AG04449 (cell line): Measurements from ENCODE around the gene GOLT1A.

Experiments used
- CTCF ChIA-PET: fragments of 350-600 bp; formaldehyde crosslinking; extraction: SDS; loops from one replicate; lab custom pipeline; 2021; ENCODE audit warnings: antibody characterized with exemption; lab: Yijun Ruan, JAX
- POLR2A ChIA-PET: fragments of 400-600, 350-600 bp; formaldehyde crosslinking; extraction: SDS; loops from one replicate; lab custom pipeline; 2020; ENCODE audit warnings: antibody characterized with exemption, inconsistent platforms; lab: Yijun Ruan, JAX
- DNase-seq: peaks from one replicate; pipeline ENCODE4 v3.0.0-alpha.2; 2010; ENCODE audit warnings: low read depth, low spot score
- H3K4me3 ChIP-seq: 2 replicates; pipeline ENCODE4 v1.5.1; 2011; ENCODE audit warnings: low read depth, mild to moderate bottlenecking, control low read depth, low read length
- TF ChIP-seq, protein P1 (sequence below): IDR thresholded peaks from one replicate; pipeline ENCODE4 v1.5.1; 2011; ENCODE audit warnings: mild to moderate bottlenecking, moderate library complexity, low read length, control low read depth, inconsistent platforms; ENCODE audit not compliant: insufficient read depth; ENCODE audit errors: missing control alignments

The GOLT1A gene

DNA sequence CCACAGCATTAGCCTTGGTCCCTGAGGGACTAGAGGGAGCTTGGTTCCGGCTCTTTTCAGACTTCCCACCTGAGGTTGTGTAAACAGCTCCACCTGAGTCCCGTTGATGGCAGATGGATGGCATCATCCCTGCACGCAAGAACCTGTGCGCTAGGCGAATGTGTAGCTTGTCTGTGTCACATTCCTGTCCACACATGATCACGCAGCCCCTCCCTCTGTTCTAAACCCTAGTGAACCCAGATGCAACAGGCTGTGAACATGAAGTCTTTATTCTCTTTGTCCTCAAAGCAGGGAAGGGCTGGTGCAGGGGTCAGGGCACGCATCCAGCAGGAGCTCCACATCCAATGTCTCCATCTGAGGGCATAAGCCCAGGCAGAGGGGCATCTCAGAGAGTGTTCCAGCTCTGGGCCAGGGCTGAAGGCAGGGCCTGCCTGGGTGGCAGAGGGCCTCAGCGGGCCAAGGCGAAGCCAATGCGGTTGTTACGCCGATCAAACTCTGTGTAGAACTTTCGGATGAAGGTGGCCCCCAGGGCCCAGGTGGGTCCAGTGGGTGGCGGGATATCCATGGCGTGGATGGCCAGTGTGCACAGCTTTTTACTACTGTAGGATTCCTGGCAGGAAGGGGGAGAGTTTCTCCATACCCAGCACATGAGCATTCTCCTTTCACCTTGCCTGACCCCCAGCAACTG is 59.1 kb downstream of the GOLT1A start:
- TF ChIP-seq, protein P1, sequence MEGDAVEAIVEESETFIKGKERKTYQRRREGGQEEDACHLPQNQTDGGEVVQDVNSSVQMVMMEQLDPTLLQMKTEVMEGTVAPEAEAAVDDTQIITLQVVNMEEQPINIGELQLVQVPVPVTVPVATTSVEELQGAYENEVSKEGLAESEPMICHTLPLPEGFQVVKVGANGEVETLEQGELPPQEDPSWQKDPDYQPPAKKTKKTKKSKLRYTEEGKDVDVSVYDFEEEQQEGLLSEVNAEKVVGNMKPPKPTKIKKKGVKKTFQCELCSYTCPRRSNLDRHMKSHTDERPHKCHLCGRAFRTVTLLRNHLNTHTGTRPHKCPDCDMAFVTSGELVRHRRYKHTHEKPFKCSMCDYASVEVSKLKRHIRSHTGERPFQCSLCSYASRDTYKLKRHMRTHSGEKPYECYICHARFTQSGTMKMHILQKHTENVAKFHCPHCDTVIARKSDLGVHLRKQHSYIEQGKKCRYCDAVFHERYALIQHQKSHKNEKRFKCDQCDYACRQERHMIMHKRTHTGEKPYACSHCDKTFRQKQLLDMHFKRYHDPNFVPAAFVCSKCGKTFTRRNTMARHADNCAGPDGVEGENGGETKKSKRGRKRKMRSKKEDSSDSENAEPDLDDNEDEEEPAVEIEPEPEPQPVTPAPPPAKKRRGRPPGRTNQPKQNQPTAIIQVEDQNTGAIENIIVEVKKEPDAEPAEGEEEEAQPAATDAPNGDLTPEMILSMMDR: no peak
- ChIA-PET CTCF (interaction anchor here (1.1 to 24.4 kb wide), 8 partner anchors 7 to 244 kb away, joined by 4 to 378 read pairs (median 8); partner anchors contain the start of genes GOLT1A, PLEKHA6 and REN), POLR2A (no interaction called here)
- H3K4me3 ChIP-seq: no peak overlapping the region
- no peak for DNase-seq

DNA sequence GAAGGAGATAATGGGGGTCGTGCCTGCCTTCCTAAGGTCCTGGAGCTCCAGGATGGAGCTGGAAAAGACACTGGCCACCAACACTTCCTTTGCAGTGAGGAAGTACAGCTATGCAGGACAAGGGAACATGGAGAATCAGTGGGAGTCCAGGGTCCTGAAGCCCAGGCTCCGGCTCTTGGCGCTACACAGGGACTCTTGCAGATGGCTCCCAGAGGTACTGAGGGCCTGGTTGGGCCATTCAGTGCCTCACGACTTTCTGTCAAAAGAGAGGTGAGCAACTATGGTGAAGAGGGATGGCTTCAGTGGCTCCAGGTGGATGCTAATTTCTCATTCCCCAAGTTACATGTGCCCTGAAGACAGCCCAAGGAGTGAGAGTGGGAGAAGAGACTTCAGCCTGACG is 60.1 kb downstream of the GOLT1A start:
- no peak for DNase-seq
- ChIA-PET POLR2A (no interaction called here), CTCF (interaction anchor here (1.0 to 24.4 kb wide), 7 partner anchors 9 to 293 kb away, joined by 3 to 378 read pairs (median 30); partner anchors contain the start of gene PLEKHA6)
- H3K4me3 ChIP-seq: no peak overlapping the region
- TF ChIP-seq, protein P1: no peak

DNA sequence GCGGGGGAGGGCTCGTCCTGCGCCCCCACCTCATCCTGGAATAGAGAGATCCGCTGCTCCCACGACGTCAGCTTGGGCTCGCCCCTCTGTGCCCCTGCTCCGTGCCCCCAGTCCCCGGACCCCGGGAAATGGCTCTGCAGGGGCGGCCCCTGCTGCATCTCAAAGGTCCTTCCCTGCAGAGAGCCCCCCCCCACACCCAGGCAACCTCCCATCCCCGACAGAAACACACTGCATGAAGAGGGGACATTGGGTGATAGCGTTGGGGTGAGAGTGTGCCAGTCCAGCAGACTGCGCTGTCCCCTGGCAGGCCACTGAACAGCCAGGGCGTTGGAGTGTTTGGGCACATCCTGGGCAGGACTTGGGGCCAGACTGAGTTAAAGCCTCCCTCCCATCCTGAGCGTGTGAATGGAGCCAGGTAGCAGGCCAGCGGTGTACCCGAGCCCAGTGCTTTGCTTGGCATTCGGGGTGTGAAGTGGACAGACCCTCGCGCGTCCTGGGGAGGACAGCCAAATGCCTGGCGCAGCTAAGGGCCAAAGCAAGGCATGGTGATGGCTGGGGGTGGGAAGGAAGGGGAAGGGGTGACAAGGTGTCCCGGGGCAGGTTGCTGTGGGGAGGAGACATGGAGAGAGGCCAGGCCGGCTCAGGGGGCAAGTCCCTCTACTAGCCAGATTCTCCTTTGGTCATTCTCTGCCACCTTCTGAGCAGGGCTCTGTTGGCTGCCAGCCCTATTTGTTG is 61.3 kb downstream of the GOLT1A start:
- no peak for DNase-seq
- ChIA-PET CTCF (interaction anchor here (0.9 to 24.4 kb wide), 10 partner anchors 10 to 292 kb away, joined by 3 to 378 read pairs (median 11); partner anchors contain the start of genes GOLT1A and PLEKHA6), POLR2A (no interaction called here)

DNA sequence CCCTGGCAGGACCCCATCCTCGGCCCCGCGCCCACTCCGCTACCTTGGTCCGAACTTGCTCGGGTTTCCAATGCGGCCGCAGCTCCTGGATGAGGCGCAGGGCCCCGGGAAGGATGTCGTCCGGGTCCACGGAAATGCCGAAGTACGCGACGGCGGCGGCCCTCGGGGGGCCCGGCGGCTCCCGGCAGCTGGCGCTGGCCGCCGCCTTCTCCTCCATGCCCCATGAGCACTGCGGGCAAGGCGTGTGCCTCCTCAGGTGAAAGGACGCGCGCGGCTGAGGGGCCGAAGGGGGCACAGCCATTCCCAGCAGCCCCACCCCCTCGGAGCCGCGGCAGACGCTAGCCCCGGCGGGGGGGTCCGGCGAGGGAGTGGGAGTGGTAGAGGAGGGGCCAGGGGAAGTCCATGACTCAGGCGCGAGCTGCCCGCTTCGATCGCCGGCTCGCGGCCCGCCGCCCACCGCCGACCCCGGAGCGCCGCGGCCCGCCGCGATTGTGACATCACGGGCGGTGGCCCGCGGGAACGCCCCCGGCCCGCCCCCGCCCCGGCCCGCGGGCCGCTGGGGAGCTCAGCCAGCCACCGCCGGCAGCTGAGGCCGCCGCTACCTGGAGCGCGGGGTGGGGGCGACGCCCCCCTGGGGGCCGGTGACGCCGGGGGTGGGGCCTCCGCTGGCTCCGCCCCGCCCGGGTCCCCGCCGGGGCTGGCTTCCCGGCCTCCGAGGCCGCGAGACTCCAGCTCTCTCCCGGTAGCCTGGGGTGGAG is 62.1 kb downstream of the GOLT1A start, which contains the start of gene ETNK2:
ETNK2 (minus strand) TSS at position 493 of the 758 bp plus-strand sequence; CDS start at position 301, 192 bp downstream.
- no peak for DNase-seq
- ChIA-PET POLR2A (no interaction called here), CTCF (interaction anchor here (0.9 to 24.4 kb wide), 9 partner anchors 10 to 282 kb away, joined by 3 to 378 read pairs (median 12); partner anchors contain the start of genes GOLT1A and PLEKHA6)
- peak within 1 kb of the TSS; percentile 66 for H3K4me3 ChIP-seq
- TF ChIP-seq, protein P1: no peak

More for the DNA sequence above, 61.3 kb downstream of the GOLT1A start:
- H3K4me3 ChIP-seq: peak overlapping the region; percentile 66
- TF ChIP-seq, protein P1: no peak

DNA sequence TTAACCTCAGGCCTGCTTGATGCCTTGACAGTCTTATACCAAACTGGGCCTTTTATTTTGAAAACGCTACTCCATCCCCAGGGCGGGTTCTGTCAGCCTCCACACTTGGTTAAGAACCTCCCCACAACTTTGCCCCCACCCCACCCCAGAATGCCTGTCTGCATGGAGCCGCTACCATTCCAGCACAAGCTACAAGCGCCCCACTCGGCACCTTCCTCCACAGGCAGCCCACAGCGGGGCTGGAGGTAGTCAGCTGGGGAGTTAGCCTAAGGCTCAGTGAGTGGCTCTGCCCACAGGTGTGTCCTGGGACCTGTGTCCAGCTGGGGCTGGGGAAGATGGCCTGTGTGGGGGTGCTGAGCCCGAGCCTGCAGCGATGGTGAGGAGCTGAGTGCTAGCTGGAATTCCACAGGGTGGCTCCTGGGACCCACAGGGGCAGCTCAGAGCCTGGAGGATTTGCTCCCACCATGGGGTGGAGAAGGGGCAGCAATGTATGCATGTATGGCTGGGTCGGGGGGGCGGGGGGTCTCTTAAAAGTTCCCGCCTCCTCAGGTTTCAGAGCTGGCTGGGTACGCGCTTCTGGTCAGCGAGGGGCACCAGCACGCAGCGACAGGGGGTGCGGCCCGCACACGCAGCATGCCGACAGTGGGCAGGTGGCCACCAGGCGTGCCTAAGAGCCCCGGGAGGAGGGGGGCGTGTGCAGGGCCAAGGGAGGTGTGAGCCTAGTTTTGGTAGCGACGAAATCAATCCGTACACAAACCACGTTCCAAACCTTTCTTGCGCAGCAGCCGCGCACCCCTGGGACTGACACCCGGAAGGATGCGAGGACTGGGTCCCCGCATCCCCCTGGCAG is 62.9 kb downstream of the GOLT1A start:
- ChIA-PET CTCF (interaction anchor here (1.2 to 24.4 kb wide), 9 partner anchors 9 to 281 kb away, joined by 3 to 378 read pairs (median 12); partner anchors contain the start of genes GOLT1A and PLEKHA6), POLR2A (interaction anchor here (0.6 to 0.8 kb wide), 2 partner anchors 17 to 287 kb away, joined by 3 read pairs; no protein-coding TSS in a partner anchor)
- no peak for DNase-seq
- H3K4me3 ChIP-seq: peak overlapping the region; percentile 66
- TF ChIP-seq, protein P1: no peak
